NCI-H2029 (cell line): ENCODE data around the gene NR3C1.

Experiments
- DNase-seq: peaks from one replicate; lab custom pipeline; 2025; lab: John Stamatoyannopoulos, UW

NR3C1 gene

GRCh38 chr5:143403593-143404415 lies at the start of gene NR3C1:
NR3C1 (minus strand) TSS chr5:143403686; CDS start chr5:143400839, 2,847 bp downstream.
- DNase-seq = peak; percentile 63

DNA sequence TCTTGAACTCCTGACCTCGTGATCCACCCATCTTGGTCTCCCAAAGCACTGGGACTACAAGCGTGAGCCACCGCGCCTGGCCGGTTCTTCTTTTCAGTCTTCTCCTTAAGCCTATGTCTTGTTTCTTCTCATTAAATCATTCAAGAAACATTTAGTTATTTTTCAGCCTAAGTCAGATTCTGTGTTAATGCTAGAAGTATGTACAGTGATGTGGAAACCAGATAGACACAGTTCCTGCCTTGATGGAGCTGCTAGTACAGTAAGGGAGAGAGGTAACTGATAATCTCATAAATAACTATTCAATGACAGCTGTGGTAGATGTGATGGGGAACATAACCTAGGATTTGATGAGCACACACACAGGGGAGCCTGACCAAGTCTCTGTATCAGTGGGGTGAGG lies 46.3 kb upstream of the NR3C1 start:
- DNase-seq = no peak

DNA sequence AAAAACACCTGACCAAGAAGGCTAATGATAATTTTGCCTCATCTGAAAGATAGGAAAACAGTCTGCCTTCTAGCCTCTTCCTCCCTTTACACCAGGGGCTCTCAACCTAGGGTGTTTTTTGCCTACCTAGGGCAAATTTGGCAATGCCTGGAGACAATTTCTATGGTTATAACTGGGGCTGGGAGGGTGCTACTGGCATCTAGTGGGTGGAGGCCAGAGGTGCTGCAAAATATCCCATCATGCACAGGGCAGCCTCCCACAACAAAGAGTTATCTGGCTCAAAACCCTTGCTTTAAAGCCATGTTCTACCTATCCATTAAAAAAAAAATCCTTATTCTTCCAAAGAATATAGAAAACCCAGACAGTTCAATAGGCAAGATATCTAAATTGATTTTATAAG lies 45.0 kb upstream of the NR3C1 start:
- DNase-seq = no peak

- no peak for DNase-seq
Measured at GRCh38 chr5:143447983-143448382, 44.5 kb upstream of the NR3C1 start.

DNA sequence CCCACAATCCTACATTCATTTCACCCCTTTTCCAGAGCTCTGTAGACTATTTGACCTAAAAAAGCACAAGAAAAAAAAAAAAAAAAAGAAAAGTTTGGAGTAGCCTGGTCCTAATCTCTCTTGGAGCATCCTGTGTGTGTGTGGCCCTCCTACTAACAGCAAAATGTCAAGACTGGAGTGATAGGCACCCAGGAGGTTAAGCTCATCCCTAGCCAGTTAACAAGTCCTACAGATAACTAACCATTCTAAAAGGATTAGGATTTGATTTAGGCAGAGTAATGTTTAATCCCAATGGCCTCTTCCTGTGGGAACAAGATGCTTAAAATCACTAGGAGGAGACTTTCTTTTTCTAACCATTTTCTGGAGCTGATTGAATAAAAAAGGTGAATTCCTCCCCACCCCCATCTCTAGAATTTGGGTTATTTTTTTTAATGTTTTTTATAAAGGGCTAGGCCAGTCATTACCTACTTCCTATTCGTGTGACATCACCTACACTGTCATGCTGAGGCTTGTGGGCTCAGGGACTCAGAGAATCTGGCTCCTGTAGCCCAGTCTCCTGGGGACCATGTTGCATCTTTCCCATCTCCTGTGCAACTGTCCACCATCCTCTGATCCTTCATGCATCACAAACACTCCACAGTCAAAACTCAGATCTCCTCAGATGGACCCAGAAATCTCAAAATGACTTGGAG lies 43.2 kb upstream of the NR3C1 start:
- no peak for DNase-seq

- no peak for DNase-seq
Measured at GRCh38 chr5:143445776-143446175, 42.3 kb upstream of the NR3C1 start.

DNA sequence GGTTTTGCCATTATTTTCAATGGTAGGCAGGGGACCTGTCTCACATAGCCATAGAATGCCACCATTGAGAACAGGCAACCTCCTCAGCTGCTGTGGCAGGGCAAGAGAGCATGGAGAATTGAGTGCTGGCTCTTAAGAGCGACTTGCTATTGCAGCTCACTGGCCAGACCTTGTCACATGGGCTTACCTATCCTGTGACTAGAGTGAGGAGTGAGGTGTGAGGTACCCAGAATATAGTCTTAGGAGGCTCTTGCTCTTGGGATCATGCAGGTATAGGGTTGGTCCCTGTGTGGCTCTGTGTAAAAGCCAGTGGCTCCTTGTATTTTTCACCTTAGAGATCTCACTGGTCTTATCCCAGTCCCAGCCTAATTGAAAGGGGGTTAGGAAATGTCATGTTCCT lies 39.8 kb upstream of the NR3C1 start:
- no peak for DNase-seq

DNA sequence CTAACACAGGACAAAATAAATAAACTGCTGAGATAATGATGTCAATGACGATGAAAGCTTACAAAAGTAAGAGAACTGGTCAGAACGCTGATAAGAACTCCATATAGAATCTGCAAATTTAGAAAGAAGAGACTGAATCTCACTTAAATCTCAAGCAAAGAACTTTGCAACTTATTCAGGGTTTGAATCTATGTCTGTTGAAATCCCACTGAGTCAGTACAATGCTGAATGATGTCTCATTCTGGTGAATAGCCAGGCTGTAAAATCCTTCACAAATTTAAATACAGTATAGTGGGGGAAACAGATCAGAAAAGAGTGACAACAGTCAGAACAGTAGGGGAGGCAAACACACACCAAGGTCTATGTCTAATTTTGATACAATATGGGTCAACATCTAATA lies 38.9 kb upstream of the NR3C1 start:
- DNase-seq = no peak

DNA sequence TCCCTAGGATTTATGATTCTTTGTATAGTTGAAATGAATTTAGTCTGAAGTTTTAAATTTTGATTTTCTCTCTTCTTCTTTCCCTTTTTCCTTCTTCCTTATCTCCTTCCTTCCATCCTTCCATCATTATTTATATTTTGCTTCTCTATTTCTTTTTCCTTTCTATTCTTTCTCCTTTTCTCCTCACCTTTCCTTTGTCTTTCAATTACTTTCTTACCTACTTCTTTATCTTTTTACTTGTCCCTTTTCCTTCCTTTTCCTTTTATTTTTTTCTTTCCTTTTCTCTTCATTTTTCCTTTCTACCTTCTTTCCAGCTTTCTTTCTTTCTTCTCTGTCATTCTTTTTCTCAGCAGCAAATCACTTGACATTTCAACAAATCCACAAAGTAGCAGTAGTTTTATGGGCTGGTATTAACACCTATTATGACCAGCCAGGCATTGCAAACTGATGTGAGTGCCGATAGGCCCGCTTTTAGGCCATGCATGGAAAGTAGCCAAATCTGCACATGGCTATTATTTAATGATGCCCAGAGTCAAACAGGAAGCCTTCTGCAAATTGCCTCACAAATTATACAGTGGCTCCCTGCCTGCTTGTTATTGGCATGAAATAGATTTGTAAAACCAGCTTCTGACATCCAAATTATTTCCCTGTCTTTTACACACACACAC lies 37.1 kb upstream of the NR3C1 start:
- DNase-seq = peak; percentile 66

DNA sequence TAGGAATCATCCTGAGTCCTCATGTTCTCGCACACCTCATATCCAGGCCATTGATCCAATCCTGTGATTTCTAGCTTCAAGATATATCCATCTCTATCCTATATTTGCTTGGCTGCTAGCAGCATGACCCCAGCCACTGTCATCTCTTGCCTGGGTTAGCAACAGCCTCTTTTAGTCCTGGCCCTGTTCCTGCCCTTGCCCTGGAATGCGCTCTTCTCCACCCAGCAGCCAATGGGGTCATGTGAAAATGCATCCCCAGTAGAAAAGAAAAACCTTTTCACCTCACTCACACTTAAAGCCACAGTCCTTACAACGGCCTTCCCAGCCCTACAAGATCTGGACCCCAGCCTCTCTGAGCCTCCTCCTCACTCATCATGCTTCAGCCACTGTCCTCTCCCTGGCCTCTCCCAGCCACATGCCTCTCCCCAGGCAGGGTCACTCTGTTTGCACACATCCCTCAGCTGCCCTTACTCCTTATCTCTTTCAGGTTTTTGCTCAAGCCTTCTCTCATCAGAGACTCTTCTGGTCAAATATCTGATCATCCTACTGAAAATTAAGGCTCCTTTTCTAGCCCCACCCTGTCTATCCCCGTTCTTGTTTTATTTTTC lies 34.3 kb upstream of the NR3C1 start:
- no peak for DNase-seq

DNA sequence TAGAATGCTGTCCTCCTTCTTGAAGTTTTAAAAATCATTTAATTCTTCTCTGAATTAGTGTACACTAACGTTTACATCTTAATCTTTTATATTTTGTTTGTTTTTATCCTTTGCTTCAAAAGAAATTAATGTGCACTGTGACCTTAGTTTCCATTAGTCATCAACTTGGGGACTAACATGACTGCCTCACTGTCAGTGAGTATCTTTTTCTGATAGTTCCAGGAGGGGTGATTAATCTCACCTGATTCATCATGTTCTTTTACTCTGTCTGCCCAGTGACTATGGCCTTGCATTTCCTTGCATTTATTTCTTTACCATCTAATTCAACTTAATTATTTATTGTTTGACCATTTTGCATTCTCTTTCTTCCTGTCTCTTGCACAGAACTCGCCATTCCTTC lies 33.4 kb upstream of the NR3C1 start:
- no peak for DNase-seq

- DNase-seq = no peak
Measured at GRCh38 chr5:143435210-143435657, 31.7 kb upstream of the NR3C1 start.

DNA sequence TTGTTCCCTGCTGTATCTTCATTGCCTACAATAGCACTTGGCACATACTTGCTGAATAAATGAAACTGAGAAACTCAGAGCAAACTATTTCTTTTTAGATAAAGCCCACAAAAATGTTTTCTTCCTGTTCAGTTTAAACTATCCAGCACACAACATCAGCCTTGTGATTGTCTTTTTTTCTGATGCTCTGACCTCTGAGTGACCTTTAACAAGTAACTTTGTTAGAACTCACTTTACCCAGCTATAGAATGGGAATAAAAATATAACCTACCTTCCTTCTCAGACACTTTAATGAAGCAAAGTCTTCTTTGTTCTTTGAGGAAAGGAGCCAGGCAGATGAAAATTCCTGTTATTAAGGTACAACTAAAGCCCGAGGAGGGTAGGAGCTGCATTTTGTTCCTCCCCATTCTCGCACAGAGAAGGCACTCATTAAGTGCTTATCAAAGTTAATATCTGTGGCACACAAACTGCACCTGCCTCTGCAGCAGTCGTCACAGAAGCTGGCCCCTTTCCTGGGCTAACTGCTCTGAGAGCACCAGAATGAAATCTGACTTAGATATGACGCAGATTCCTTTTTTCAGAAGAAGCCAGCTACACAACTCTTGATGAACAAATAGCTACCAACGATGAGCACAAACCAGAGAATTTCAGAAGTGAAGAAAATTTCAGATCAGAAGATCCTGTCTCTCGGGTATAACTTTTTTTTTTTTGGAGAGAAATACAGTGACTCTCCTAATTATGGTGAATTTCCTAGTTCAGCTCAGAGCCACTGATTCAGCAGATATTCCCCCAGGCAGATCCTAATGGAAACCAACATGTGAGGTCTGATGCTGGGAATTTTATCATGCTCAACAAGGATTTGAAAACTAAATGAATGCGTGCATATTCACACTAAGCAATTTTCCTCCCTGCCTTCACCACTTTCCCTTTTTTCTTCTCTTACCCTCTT lies 31.0 kb upstream of the NR3C1 start:
- DNase-seq = no peak

- no peak for DNase-seq
Measured at GRCh38 chr5:143433670-143434069, 30.2 kb upstream of the NR3C1 start.

DNA sequence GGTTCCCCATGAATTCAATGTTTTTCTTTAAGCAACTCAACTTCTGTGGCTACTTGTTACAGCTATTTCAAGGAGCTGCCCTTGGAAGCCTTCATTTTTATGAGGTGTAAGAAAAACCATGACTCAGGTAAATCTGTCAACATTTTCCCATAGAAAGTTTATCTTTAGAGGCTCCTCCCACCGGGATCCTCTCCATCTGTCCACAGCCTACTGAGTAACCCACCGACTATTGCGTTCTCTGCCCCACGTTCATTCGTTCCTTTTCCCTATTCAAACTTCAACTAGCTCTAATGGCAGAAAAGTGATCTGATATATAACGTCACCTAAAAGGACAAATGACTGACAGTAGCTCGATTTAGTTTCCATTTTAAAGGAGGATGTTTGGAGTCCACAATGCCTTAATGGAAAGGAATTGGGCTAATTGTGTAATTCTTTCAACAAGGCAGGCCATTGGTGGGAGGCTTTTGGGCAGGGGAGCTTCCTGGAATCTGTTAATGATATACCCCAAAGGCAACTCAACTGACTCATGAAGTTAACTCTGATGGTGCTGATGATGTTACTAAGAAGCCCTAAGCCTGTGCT lies 29.3 kb upstream of the NR3C1 start:
- no peak for DNase-seq

DNA sequence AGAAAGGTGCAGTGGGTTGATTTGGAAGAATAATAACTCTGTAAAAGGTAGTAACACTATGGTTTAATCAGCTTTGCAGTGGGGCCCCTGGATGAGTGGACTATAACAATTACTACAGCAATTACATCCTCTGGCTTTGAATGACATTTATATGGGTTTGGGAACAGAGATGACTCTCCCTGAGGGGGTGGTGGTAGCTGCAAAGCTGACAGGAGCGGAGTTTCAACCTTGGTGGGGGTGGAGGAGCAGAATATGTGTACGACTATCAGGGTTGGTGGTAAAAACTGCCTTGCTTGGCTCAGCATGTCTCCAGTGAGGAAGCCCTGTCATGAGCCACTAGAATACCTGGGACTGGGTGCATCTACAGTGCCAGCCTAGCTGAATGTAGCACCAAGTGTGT lies 28.3 kb upstream of the NR3C1 start:
- DNase-seq = no peak

- DNase-seq = no peak
Measured at GRCh38 chr5:143428738-143429420, 25.4 kb upstream of the NR3C1 start.

GRCh38 chr5:143428155-143428554 lies 24.7 kb upstream of the NR3C1 start:
- no peak for DNase-seq

GRCh38 chr5:143427122-143427735 lies 23.7 kb upstream of the NR3C1 start:
- no peak for DNase-seq

DNA sequence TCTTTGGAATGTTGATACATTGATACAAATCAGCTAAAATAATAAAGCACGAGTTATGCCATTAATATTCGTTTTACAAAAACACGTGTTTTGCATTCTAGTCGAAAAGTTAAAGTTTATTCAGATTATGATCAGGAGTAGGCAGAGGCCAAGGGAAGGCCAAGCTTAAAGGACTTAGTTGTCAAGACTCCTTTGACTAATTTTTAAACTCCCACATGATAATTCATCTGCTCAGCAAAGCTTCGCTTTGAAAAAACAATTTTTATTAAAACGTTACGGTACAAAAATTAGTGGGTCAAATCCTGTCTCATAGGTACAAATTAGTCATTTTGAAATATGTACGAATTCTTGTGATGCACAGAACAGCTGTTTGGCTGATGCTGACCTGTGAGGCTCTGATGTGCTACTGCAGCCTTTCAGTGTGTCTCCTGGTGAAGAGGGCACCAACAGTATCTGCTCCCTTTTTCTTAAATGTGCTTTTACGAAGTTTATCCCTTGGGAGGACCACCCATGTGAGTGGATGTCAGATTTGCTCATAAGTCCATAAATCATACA lies 23.0 kb upstream of the NR3C1 start:
- no peak for DNase-seq
